ENCODE data around the gene C11orf71.

Gene C11orf71

GRCh38 chr11:114399490-114400215 is 658 bp downstream of the C11orf71 start:
- no peak for DNase-seq

GRCh38 chr11:114398303-114398920 is 1.9 kb downstream of the C11orf71 start:
- no peak for DNase-seq

DNA sequence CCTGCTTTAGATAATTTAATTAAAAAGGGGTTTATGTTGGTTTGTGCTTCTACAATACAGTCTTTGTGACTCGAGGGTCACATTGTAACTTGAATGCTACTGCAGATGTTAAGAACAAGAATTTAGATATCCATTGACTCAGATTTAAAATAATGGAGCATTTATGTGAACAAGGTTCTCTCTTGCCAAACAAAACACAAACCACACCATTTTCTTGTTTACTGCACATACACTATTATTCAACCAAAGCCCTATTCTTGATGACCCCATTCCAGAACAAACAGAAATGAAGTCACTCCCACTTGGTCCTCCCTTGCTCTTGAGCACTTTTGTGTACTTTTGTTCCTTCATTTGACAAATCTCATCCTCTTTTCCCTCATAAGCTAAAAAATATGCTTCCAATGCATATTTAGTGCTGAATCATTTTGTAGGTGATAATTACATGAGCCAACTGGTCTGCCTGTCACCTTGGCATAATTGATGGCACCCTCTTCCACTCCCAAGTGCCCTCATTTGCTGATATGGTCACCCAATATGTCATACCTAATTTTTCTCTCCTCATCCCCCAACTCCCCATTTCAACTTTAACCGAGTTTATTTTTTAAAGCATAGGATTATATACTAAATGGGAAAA is 2.8 kb downstream of the C11orf71 start:
- no peak for DNase-seq

DNA sequence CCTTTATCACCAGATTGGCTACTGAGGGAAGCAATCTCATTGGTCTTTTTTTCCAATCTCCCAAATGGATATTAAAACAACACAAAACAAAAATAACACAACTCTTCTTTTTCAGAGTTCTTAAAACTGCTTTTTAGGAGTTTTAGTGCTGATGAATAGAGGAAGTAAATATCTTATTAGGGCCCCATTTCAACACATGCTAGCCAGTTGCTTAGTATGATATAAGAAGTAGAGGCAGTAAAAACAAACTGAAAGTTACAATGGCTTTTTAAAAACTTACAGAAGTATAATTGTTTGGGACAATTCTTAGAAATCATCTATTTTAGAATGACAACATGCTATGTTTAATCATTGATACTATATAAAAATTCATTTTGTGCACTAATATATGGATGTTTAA is 3.4 kb downstream of the C11orf71 start:
- no peak for DNase-seq

DNA sequence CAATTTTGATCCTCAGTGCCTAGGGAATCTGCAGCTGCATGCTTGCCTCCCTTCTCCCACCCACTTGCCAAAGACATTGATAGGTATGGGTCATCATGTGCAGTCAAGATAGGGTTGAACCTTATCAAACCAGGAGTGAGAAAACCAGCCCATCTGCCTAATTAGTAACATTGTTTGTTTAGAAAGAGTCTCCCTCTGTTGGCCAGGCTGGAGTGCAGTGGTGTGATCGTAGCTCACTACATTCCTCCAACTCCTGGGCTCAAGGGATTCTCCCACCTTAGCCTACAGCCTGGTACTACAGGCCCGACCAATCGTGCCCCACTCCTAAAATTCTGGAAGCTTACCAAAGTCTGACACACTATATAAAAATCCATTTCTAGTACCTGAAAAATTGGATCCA is 4.6 kb downstream of the C11orf71 start:
- no peak for DNase-seq

GRCh38 chr11:114392735-114393667 is 7.3 kb downstream of the C11orf71 start:
- DNase-seq: no peak

DNA sequence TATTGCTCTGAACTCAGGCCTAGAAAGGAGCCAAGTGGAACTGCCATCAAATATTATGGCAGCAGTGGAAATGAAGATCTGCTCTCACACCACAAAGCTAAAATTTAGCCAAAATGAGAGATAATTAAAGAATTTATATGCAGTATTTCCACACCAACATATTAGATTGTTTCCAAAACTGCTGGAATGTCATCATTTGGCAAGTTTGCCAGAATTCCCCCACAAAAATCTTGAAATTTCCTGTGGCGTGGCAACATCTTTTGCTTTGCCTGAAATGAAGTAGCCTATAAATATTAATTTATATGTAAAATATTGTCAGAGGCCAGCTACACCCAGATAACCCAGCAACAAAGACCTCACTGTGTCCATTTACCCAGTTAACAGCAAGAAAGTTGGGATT is 13.8 kb downstream of the C11orf71 start:
- DNase-seq: no peak

DNA sequence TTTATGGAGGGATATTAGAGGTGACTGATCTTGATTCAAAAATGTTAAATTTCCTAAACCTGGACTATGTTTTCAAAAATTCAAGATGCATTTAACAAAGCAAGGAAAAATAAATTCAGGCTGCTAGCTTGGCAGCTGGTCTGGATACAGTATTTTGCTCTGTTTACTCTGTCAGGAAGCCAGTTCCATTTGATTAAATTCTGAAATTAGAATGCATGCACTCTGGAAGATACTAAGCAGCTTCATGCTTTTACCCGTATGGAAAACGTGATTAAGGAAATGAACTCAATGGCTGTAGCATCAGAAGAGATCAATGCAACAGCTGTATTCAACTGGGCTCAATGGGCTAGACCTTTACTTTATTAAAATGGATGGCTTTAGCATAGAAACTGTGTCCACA is 14.2 kb downstream of the C11orf71 start:
- DNase-seq: no peak

- DNase-seq: peak in 1 of 5 experiments; percentile 41
These were observed 15.8 kb downstream of the C11orf71 start for GRCh38 chr11:114384487-114384886.

- DNase-seq: no peak
These were observed 17.8 kb downstream of the C11orf71 start for GRCh38 chr11:114382509-114382908.

- DNase-seq: no peak
These were observed 20.8 kb downstream of the C11orf71 start for GRCh38 chr11:114379394-114380069.

GRCh38 chr11:114377612-114378267 is 22.6 kb downstream of the C11orf71 start:
- DNase-seq: no peak

GRCh38 chr11:114375052-114375451 is 25.3 kb downstream of the C11orf71 start:
- DNase-seq: no peak

GRCh38 chr11:114368918-114369680 is 31.2 kb downstream of the C11orf71 start:
- DNase-seq: no peak

DNA sequence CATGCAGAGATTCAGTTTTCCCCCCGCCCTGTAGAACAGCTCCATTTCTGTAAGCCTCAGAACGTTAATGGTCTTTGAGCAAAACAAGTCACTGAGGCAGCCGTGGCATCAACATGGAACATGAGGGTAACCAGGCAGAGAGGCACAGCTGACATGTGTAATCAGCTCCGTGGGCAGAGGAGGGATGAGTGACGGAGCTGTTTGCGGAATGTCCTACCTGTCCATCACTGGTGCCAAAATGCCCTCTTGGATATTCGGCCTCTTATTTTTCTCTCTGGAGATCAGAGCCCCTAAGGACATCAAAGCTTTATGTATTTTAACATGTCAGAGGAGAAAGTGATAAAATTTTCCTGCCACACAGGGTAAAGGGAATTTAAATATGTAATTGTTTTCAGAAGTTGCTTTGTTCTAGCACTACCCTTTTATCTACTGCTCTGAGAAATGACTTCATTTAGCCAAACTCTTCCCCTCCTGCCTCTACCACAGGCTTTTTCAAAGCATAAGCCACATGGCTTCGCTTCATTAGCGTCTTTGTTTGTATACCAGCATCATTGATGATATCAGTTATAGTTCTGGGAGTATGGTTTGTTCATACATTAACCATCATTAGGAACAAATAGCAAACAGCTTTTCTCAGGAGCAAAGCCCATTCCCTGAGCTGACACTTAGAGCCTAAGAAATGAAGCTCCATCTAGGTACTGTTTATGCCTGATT is 32.9 kb downstream of the C11orf71 start:
- DNase-seq: no peak

GRCh38 chr11:114366331-114367243 is 33.7 kb downstream of the C11orf71 start:
- no peak for DNase-seq

GRCh38 chr11:114362958-114363357 is 37.4 kb downstream of the C11orf71 start:
- DNase-seq: no peak

- no peak for DNase-seq
These were observed 38.0 kb downstream of the C11orf71 start for GRCh38 chr11:114362326-114362725.

DNA sequence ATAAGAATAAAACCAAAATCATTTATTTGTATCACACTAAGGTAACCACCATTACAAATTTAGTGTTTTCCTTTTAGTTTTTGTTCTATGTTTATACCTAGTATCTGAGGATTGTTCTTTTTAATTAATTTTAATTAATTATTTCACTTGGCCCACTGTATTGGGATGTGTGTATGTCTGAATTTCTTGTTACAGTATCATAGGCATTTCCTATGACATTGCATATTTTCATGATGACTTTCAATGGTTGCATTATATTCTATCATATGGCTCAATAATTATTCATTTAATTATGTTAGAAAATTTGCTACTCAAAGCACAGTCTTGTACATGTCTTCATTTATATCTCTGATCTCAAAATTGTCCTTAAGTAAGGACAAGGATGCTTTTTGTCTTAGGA is 41.0 kb downstream of the C11orf71 start:
- no peak for DNase-seq

Data from T-helper 2 cell (primary cell).